Activated B cell treated with CpG ODN at 0.5 μM for 24 hours (primary cell): ENCODE data around the gene YEATS4. TPM values are rescaled to one million over a fixed set of nuclear protein-coding genes. Genes with fewer than 3 reads are reported as not detected.
A peak's percentile ranks its signal among the peaks of the same experiment; 100 is the strongest.
"Not testable (repeated sequence)": the region's sequence is repeated elsewhere in the genome, so short reads cannot be mapped to it uniquely, and the experiment has no call there.

Source experiments
- ATAC-seq: fragments of 200-7000 bp; cut with Tn5 transposase; one replicate; pipeline ENCODE4 v1.10.0; 2021; ENCODE audit warnings: low read depth, mild to moderate bottlenecking, moderate library complexity
- CTCF ChIA-PET: fragments of 350-600 bp; sonication (Branson Sonifier 250); formaldehyde crosslinking; loops from one replicate; lab custom pipeline; 2021; ENCODE audit warnings: antibody characterized with exemption; lab: Charles Lee
- POLR2A ChIA-PET: fragments of 350-600 bp; sonication (Branson Sonifier 250); formaldehyde crosslinking; loops from one replicate; lab custom pipeline; 2021; ENCODE audit warnings: antibody characterized with exemption; lab: Charles Lee
- DNase-seq: peaks from one replicate; pipeline ENCODE4 v3.0.0; 2022
- H3K27ac Mint-ChIP-seq: one replicate; pipeline ENCODE4 v1.8.0; 2020; ENCODE audit warnings: mixed read lengths
- H3K27me3 Mint-ChIP-seq: one replicate; pipeline ENCODE4 v1.8.0; 2021; ENCODE audit warnings: mixed read lengths
- H3K36me3 Mint-ChIP-seq: one replicate; pipeline ENCODE4 v1.8.0; 2021; ENCODE audit warnings: low read depth, mixed read lengths
- H3K4me1 Mint-ChIP-seq: one replicate; pipeline ENCODE4 v1.8.0; 2021; ENCODE audit warnings: mixed read lengths
- H3K4me3 Mint-ChIP-seq: one replicate; pipeline ENCODE4 v1.8.0; 2020; ENCODE audit warnings: mild to moderate bottlenecking, mixed read lengths
- H3K9me3 Mint-ChIP-seq: one replicate; pipeline ENCODE4 v1.8.0; 2020; ENCODE audit warnings: mixed read lengths
- CTCF ChIP-seq: fragments of 200-600 bp; IDR thresholded peaks from one replicate; pipeline ENCODE4 v1.8.0; 2022; ENCODE audit warnings: antibody characterized with exemption, mild to moderate bottlenecking
- intact Hi-C: fragments of 100-400 bp; cut with micrococcal nuclease; formaldehyde crosslinking; loops from one replicate; pipeline ENCODE4 v1.15.1; 2024
- total RNA-seq: library from RNA; stranded (reverse); gene quantifications from 2 replicates; pipeline ENCODE4 v1.2.3, GENCODE V29; 2022

Gene YEATS4
- total RNA-seq, result 14.9 and 19.3 TPM in 2 replicates

GRCh38 chr12:69359531-69360347 is at the start of gene YEATS4:
TSS of gene YEATS4 (plus strand) at chr12:69359743. CDS start at chr12:69359973, 230 bp downstream.
- DNase-seq (peak; percentile 82), ATAC-seq (peak; percentile 81)
- no peak for TF ChIP-seq CTCF
- H3K4me3 Mint-ChIP-seq, result peak within 1 kb of the TSS; percentile 88
- peak within 1 kb of the TSS; percentile 81 for H3K27ac Mint-ChIP-seq
- H3K36me3 Mint-ChIP-seq, result peaks cover 13% of the 10 kb centered on the region
- no peaks in the 10 kb centered on the region for H3K27me3 Mint-ChIP-seq
- H3K4me1 Mint-ChIP-seq, result peaks cover 20% of the 10 kb centered on the region
- intact Hi-C loops, result loop anchor here (1.0 to 10.0 kb wide), 7 partner anchors 111 to 1005 kb away; partner anchors contain the start of genes CCT2, FRS2, KCNMB4 and MDM2
- no peaks in the 10 kb centered on the region for H3K9me3 Mint-ChIP-seq
- CTCF ChIA-PET, result interaction anchor here (0.9 to 4.0 kb wide), 3 partner anchors 10 to 280 kb away, joined by 3 to 91 read pairs (median 39); no protein-coding TSS in a partner anchor
- POLR2A ChIA-PET, result no interaction called here

- ATAC-seq, result no peak
- no peaks in the 10 kb centered on the region for H3K4me1 Mint-ChIP-seq
- no peaks in the 10 kb centered on the region for H3K36me3 Mint-ChIP-seq
- TF ChIP-seq CTCF, result no peak
- no peak overlapping the region for H3K4me3 Mint-ChIP-seq
- CTCF ChIA-PET, result no interaction called here
- no peak for DNase-seq
- H3K9me3 Mint-ChIP-seq, result peaks cover 11% of the 10 kb centered on the region
- H3K27me3 Mint-ChIP-seq, result no peaks in the 10 kb centered on the region
- H3K27ac Mint-ChIP-seq, result no peak overlapping the region
- intact Hi-C loops, result no loop called here
- POLR2A ChIA-PET, result no interaction called here
These were observed 46.3 kb upstream of the YEATS4 start for GRCh38 chr12:69313209-69313608.

GRCh38 chr12:69316784-69317183 is 42.8 kb upstream of the YEATS4 start:
- peaks cover 10% of the 10 kb centered on the region for H3K27me3 Mint-ChIP-seq
- CTCF ChIA-PET, intact Hi-C loops, H3K27ac Mint-ChIP-seq, H3K4me1 Mint-ChIP-seq, POLR2A ChIA-PET, H3K36me3 Mint-ChIP-seq, H3K4me3 Mint-ChIP-seq, DNase-seq, ATAC-seq: not testable (repeated sequence)
- peaks cover 11% of the 10 kb centered on the region for H3K9me3 Mint-ChIP-seq

- ATAC-seq, H3K27ac Mint-ChIP-seq, H3K4me1 Mint-ChIP-seq, H3K4me3 Mint-ChIP-seq, POLR2A ChIA-PET, CTCF ChIA-PET, H3K36me3 Mint-ChIP-seq, DNase-seq, intact Hi-C loops: not testable (repeated sequence)
- Mint-ChIP-seq H3K9me3 (peaks cover 11% of the 10 kb centered on the region), H3K27me3 (peaks cover 10% of the 10 kb centered on the region)
These were observed 42.3 kb upstream of the YEATS4 start for GRCh38 chr12:69317233-69317632.

GRCh38 chr12:69318225-69318624 is 41.3 kb upstream of the YEATS4 start:
- ChIA-PET POLR2A (no interaction called here), CTCF (no interaction called here)
- TF ChIP-seq CTCF, result no peak
- Mint-ChIP-seq H3K9me3 (peaks cover 7% of the 10 kb centered on the region), H3K4me1 (peaks cover 10% of the 10 kb centered on the region), H3K36me3 (no peaks in the 10 kb centered on the region), H3K27ac (no peak overlapping the region), H3K4me3 (no peak overlapping the region), H3K27me3 (peaks cover 10% of the 10 kb centered on the region)
- intact Hi-C loops, result no loop called here
- ATAC-seq (no peak), DNase-seq (no peak)

- ChIA-PET CTCF (no interaction called here), POLR2A (no interaction called here)
- Mint-ChIP-seq H3K9me3 (peaks cover 4% of the 10 kb centered on the region), H3K36me3 (no peaks in the 10 kb centered on the region), H3K4me1 (peaks cover 15% of the 10 kb centered on the region), H3K4me3 (no peak overlapping the region), H3K27me3 (peaks cover 10% of the 10 kb centered on the region), H3K27ac (no peak overlapping the region)
- ATAC-seq (no peak), DNase-seq (no peak)
- TF ChIP-seq CTCF, result no peak
- intact Hi-C loops, result no loop called here
These were observed 38.2 kb upstream of the YEATS4 start for GRCh38 chr12:69321351-69321750.
